Left lung (tissue), 14 donors: Measurements from ENCODE around the gene C3orf33. TPM values are rescaled to one million over a fixed set of nuclear protein-coding genes. Genes with fewer than 3 reads are reported as not detected.

Source experiments
- ATAC-seq: fragments of 200-7000 bp; cut with Tn5 transposase; one replicate; pipeline ENCODE4 v1.9.1; 2020; ENCODE audit warnings: moderate library complexity
- DNase-seq, 4 donors: peaks; one replicate each; pipeline ENCODE4 v3.0.0-alpha.2; 2013 to 2020
- H3K27ac ChIP-seq, 2 donors: fragments of 200-600 bp; sonication (generic) in 1 of 2; one replicate each; pipeline versions ENCODE4 v1.5.0 to v1.8.0; 2020 to 2021
- H3K27me3 ChIP-seq, 2 donors: fragments of 200-600 bp; sonication (generic) in 1 of 2; one replicate each; pipeline versions ENCODE4 v1.5.0 to v1.8.0; 2020 to 2021
- H3K36me3 ChIP-seq, 2 donors: fragments of 200-600 bp; sonication (generic) in 1 of 2; one replicate each; pipeline versions ENCODE4 v1.5.0 to v1.8.0; 2020 to 2021
- H3K4me1 ChIP-seq, 2 donors: fragments of 200-600 bp; one replicate each; pipeline ENCODE4 v1.8.0; 2021
- H3K4me3 ChIP-seq, 2 donors: fragments of 200-600 bp; sonication (generic) in 1 of 2; one replicate each; pipeline versions ENCODE4 v1.5.0 to v1.8.0; 2020 to 2021; ENCODE audit warnings: mild to moderate bottlenecking in 1 of 2
- H3K9me3 ChIP-seq, 2 donors: fragments of 200-600 bp; sonication (generic) in 1 of 2; one replicate each; pipeline versions ENCODE4 v1.5.0 to v1.8.0; 2020 to 2021
- CTCF ChIP-seq, 2 donors: fragments of 200-600 bp; sonication (generic) in 1 of 2; IDR thresholded peaks; one replicate each; pipeline versions ENCODE4 v1.5.0 to v1.8.0; 2021; ENCODE audit warnings: antibody characterized with exemption in 2 of 2
- intact Hi-C, 2 donors: fragments of 100-400 bp; cut with DNase I; formaldehyde crosslinking; loops; one replicate each; pipeline versions ENCODE4 v1.11.2 to v1.14.2; 2022
- long read RNA-seq, 12 donors: library from polyadenylated mRNA in 2 of 12; unstranded in 2 of 12; transcript quantifications; one replicate each; pipeline ENCODE4 v2.0.0 and lab custom pipeline, GENCODE V29; 2019 to 2026
- polyA plus RNA-seq, 6 donors: library from polyadenylated mRNA; unstranded; fragments of 120-200 nt; gene quantifications; one replicate each; pipeline ENCODE4 v1.2.1, GENCODE V29; 2013; ENCODE audit not compliant: insufficient read length in 6 of 6
- total RNA-seq, 2 donors: library from RNA; stranded (reverse); fragmentation: NEBNext Ultra II Directional; extraction: Animal tissue kit (Norgen Biotek cat#: 25700); gene quantifications; one replicate each; pipeline ENCODE4 v1.2.1, GENCODE V29; 2021
- donor health status: DM: no; HTN: yes; CAD: no.
- donor health status: DM: no; HTN: no; CAD: no.

Gene C3orf33
- total RNA-seq (1 to 10 TPM; 2.6 to 4.8 TPM), polyA plus RNA-seq (1 to 10 TPM; 6.3 to 9.9 (median 7.4) TPM)
- long read RNA-seq, donor 1, transcript C3orf33-201 (5 exons, 1,884 nt), result major isoform, 7 of 7 reads
- long read RNA-seq, donor 1, partial matches to known transcripts, result 0 of 7 reads
- long read RNA-seq, donor 1, other reads (novel, unspliced or antisense), result 0 of 7 reads
- long read RNA-seq, donor 2, partial matches to known transcripts, result 0 of 2 reads
- long read RNA-seq, donor 2, other reads (novel, unspliced or antisense), result 0 of 2 reads
- long read RNA-seq, donor 3, partial matches to known transcripts, result 0 of 4 reads
- long read RNA-seq, donor 3, other reads (novel, unspliced or antisense), result 0 of 4 reads
- long read RNA-seq, donor 4, partial matches to known transcripts, result 0 of 5 reads
- long read RNA-seq, donor 4, other reads (novel, unspliced or antisense), result 1 of 5 reads
- long read RNA-seq, donor 5, partial matches to known transcripts, result 0 of 4 reads
- long read RNA-seq, donor 5, other reads (novel, unspliced or antisense), result 0 of 4 reads
- long read RNA-seq, donor 6, partial matches to known transcripts, result 0 of 3 reads
- long read RNA-seq, donor 6, other reads (novel, unspliced or antisense), result 0 of 3 reads
- long read RNA-seq, donor 7, partial matches to known transcripts, result 0 of 4 reads
- long read RNA-seq, donor 7, other reads (novel, unspliced or antisense), result 0 of 4 reads
- long read RNA-seq, donor 8, result 0 reads
- long read RNA-seq, donor 9, result 0 reads
- long read RNA-seq, donor 10, partial matches to known transcripts, result 0 of 3 reads
- long read RNA-seq, donor 10, other reads (novel, unspliced or antisense), result 0 of 3 reads
- long read RNA-seq, donor 11, partial matches to known transcripts, result 0 of 2 reads
- long read RNA-seq, donor 11, other reads (novel, unspliced or antisense), result 0 of 2 reads
- long read RNA-seq, donor 12, partial matches to known transcripts, result 0 of 3 reads
- long read RNA-seq, donor 12, other reads (novel, unspliced or antisense), result 0 of 3 reads

- Histone ChIP-seq H3K4me1 (peaks cover 0 to 6% of the 10 kb centered on the region in 2 donors), H3K27ac (peak within 1 kb of the TSS in 1 of 2 donors; percentile 81), H3K36me3 (no peaks in the 10 kb centered on the region), H3K9me3 (no peaks in the 10 kb centered on the region), H3K4me3 (peak within 1 kb of the TSS; percentile 58 to 61), H3K27me3 (no peaks in the 10 kb centered on the region)
- DNase-seq (peak; percentile 67 to 96 (median 76)), ATAC-seq (peak; percentile 99)
- TF ChIP-seq CTCF (IDR thresholded peaks at IDR 0.05), result peak; percentile 85 to 89
- intact Hi-C loops, result no loop called here
Observed at GRCh38 chr3:155805802-155806618, at the start of gene C3orf33. Gene C3orf33, minus strand, starts transcription at chr3:155806278. Its CDS starts 26 bp downstream, at chr3:155806252.

GRCh38 chr3:155854141-155854940 is 48.3 kb upstream of the C3orf33 start, which contains the start of gene SLC33A1:
Gene SLC33A1, minus strand, starts transcription at chr3:155854427. Its CDS starts 430 bp downstream, at chr3:155853997.
- peak; percentile 98 for ATAC-seq
- Histone ChIP-seq H3K9me3 (no peaks in the 10 kb centered on the region), H3K27ac (peak within 1 kb of the TSS; percentile 96 to 97), H3K27me3 (no peaks in the 10 kb centered on the region), H3K36me3 (peaks cover 0 to 7% of the 10 kb centered on the region in 2 donors), H3K4me3 (peak within 1 kb of the TSS; percentile 78), H3K4me1 (peaks cover 25 to 35% of the 10 kb centered on the region in 2 donors)
- intact Hi-C loops, result no loop called here
- TF ChIP-seq CTCF (IDR thresholded peaks at IDR 0.05), result no peak
- DNase-seq, result peak; percentile 98 to 100 (median 99)

- no peak for TF ChIP-seq CTCF (IDR thresholded peaks at IDR 0.05)
- DNase-seq (peak in 3 of 4 donors; percentile 9 to 86 (median 53)), ATAC-seq (peak; percentile 7)
- H3K4me3 ChIP-seq, result peak overlapping the region; percentile 78
- H3K4me1 ChIP-seq, result peaks cover 28 to 44% of the 10 kb centered on the region in 2 donors
- peaks cover 0 to 14% of the 10 kb centered on the region in 2 donors for H3K36me3 ChIP-seq
- H3K9me3 ChIP-seq, result no peaks in the 10 kb centered on the region
- intact Hi-C loops, result no loop called here
- no peaks in the 10 kb centered on the region for H3K27me3 ChIP-seq
- peak overlapping the region; percentile 84 to 96 for H3K27ac ChIP-seq
Observed at GRCh38 chr3:155853214-155854140, 47.4 kb upstream of the C3orf33 start.
